K562 (cell line): ENCODE results near the gene DLX6. TPM values are rescaled to one million over a fixed set of nuclear protein-coding genes. Genes with fewer than 3 reads are reported as not detected.

Experiments
- ATAC-seq: fragments of 200-7000 bp; cut with Tn5 transposase; 3 replicates; pipeline ENCODE4 v1.9.1; 2020; ENCODE audit warnings: moderate library complexity
- BruUV-seq: library from RNA; stranded (reverse); fragments of 400-500 nt; replicated peaks from 2 replicates; lab custom pipeline; 2021; lab: Mats Ljungman, UMichigan
- CTCF ChIA-PET: fragments of 300-600 bp; formaldehyde crosslinking; extraction: SDS; loops from one replicate; lab custom pipeline; 2021; ENCODE audit warnings: low intra/inter-chr PET ratio; lab: Yijun Ruan, JAX
- POLR2A ChIA-PET: fragments of 300-600, 350-650 bp; sonication (Branson Sonifier 250); formaldehyde crosslinking; extraction: SDS; loops from one replicate; lab custom pipeline; 2021; ENCODE audit warnings: antibody characterized with exemption, inconsistent platforms; lab: Yijun Ruan, JAX
- DNase-seq, 4 experiments: peaks; one replicate each; pipeline versions ENCODE4 v3.0.0 to v3.0.0-alpha.2; 2011 to 2018; ENCODE audit warnings: low spot score in 3 of 4, mixed read lengths in 3 of 4; ENCODE audit errors: extremely low read depth in 1 of 4
- FAIRE-seq: peaks from 2 replicates; lab custom pipeline; 2011; peaks lifted over from hg19 to GRCh38; lab: Jason Lieb, UNC
- H2AFZ ChIP-seq: 2 replicates; pipeline ENCODE4 v1.6.0; 2011; ENCODE audit warnings: low read depth, low read length, control low read depth, inconsistent platforms
- H3K27ac ChIP-seq: fragments of 200-600 bp; 3 replicates; pipeline ENCODE4 v1.8.0; 2011; ENCODE audit warnings: low read depth, mild to moderate bottlenecking, control low read depth, inconsistent platforms, low read length, moderate library complexity, mixed read lengths; ENCODE audit errors: extremely low read depth
- H3K27me3 ChIP-seq, 2 experiments: fragments of 300-600 bp in 1 of 2; 2 replicates in 1 of 2; 3 replicates in 1 of 2; pipeline versions ENCODE4 v1.6.0 to v1.8.0; 2011; ENCODE audit warnings: inconsistent platforms in 2 of 2, low read length in 2 of 2, mild to moderate bottlenecking in 1 of 2, mixed read lengths in 1 of 2, moderate library complexity in 1 of 2; ENCODE audit not compliant: control insufficient read depth in 2 of 2, insufficient read depth in 2 of 2
- H3K36me3 ChIP-seq: fragments of 300-600 bp; 3 replicates; pipeline ENCODE4 v1.8.0; 2011; ENCODE audit warnings: mild to moderate bottlenecking, low read length, inconsistent platforms; ENCODE audit not compliant: control insufficient read depth, insufficient read depth
- H3K4me1 ChIP-seq, 2 experiments: fragments of 200-600 bp in 1 of 2; replicated peaks in 1 of 2; 2 replicates in 1 of 2; 3 replicates in 1 of 2; pipeline versions ENCODE4 v1.5.1 to v1.8.0; 2011; ENCODE audit warnings: inconsistent platforms in 2 of 2, low read length in 2 of 2, mild to moderate bottlenecking in 1 of 2, mixed read lengths in 1 of 2, moderate library complexity in 1 of 2; ENCODE audit not compliant: control insufficient read depth in 2 of 2, insufficient read depth in 2 of 2
- H3K4me2 ChIP-seq: 2 replicates; pipeline ENCODE4 v1.6.1; 2011; ENCODE audit warnings: low read length, control low read depth, inconsistent platforms, mixed read lengths; ENCODE audit not compliant: insufficient read depth
- H3K4me3 ChIP-seq: fragments of 200-600 bp; sonication (generic), shearing (Covaris generic); 2 replicates; pipeline ENCODE4 v1.5.1; 2016; ENCODE audit warnings: control low read depth, inconsistent platforms
- H3K79me2 ChIP-seq: fragments of 200-600 bp; 3 replicates; pipeline ENCODE4 v1.8.0; 2011; ENCODE audit warnings: low read length, inconsistent platforms; ENCODE audit not compliant: control insufficient read depth, insufficient read depth
- H3K9ac ChIP-seq, 2 experiments: 2 replicates each; pipeline versions ENCODE4 v1.6.0 to v1.6.1; 2011; ENCODE audit warnings: low read depth in 2 of 2, low read length in 2 of 2, control low read depth in 1 of 2, inconsistent platforms in 1 of 2, mild to moderate bottlenecking in 1 of 2, mixed read lengths in 1 of 2; ENCODE audit not compliant: insufficient read depth in 1 of 2
- H3K9me1 ChIP-seq: one replicate; pipeline ENCODE4 v1.6.0; 2011; ENCODE audit warnings: inconsistent platforms, mild to moderate bottlenecking, low read length, moderate library complexity; ENCODE audit not compliant: control insufficient read depth, insufficient read depth
- H3K9me3 ChIP-seq: replicated peaks from 2 replicates; pipeline ENCODE4 v1.5.1; 2011; ENCODE audit warnings: low read depth, low read length, inconsistent platforms; ENCODE audit not compliant: control insufficient read depth, insufficient read depth
- H4K20me1 ChIP-seq: replicated peaks from 2 replicates; pipeline ENCODE4 v1.6.1; 2011; ENCODE audit warnings: low read length, inconsistent platforms, mixed read lengths; ENCODE audit not compliant: control insufficient read depth, insufficient read depth
- CHCHD3 ChIP-seq: fragments of 250-450 bp; sonication (Bioruptor Pico); IDR thresholded peaks from 2 replicates; pipeline ENCODE4 v2.1.2; 2022; ENCODE audit warnings: mild to moderate bottlenecking
- HDAC8 ChIP-seq: fragments of 450-650 bp; IDR thresholded peaks from 2 replicates; pipeline ENCODE4 v1.6.1; 2016; ENCODE audit warnings: mild to moderate bottlenecking, missing genetic modification characterization, moderate library complexity, missing compliant biosample characterization
- JUNB ChIP-seq: fragments of 450-650 bp; formaldehyde crosslinking; conservative IDR thresholded peaks from 2 replicates; pipeline ENCODE4 v1.4.0; 2020; ENCODE audit warnings: mild to moderate bottlenecking
- MAFK ChIP-seq: IDR thresholded peaks from 2 replicates; pipeline ENCODE4 v1.6.1; 2011; ENCODE audit warnings: low read length, improper control_type of control experiment
- MEF2D ChIP-seq: conservative IDR thresholded peaks from 2 replicates; pipeline ENCODE4 v1.6.1; 2016; ENCODE audit warnings: low read depth, missing genetic modification characterization, missing compliant biosample characterization
- MXI1 ChIP-seq: IDR thresholded peaks from 2 replicates; pipeline ENCODE4 v1.6.1; 2011; ENCODE audit warnings: low read depth, mild to moderate bottlenecking, improper control_type of control experiment, low read length
- NR1H2 ChIP-seq: sonication (generic); formaldehyde crosslinking; IDR thresholded peaks from 2 replicates; pipeline ENCODE4 v1.4.0; 2020; ENCODE audit warnings: mild to moderate bottlenecking, missing genetic modification reagents
- NRF1 ChIP-seq, 2 experiments: fragments of 450-650 bp; IDR thresholded peaks in 1 of 2; conservative IDR thresholded peaks in 1 of 2; 2 replicates each; pipeline ENCODE4 v1.6.1; 2014; ENCODE audit warnings: mild to moderate bottlenecking in 2 of 2
- SMAD4 ChIP-seq: fragments of 250-450 bp; sonication (Bioruptor Pico); conservative IDR thresholded peaks from 2 replicates; pipeline ENCODE4 v1.8.0; 2021; ENCODE audit warnings: inconsistent platforms, mild to moderate bottlenecking, moderate library complexity
- SMARCB1 ChIP-seq: IDR thresholded peaks from 2 replicates; pipeline ENCODE4 v1.6.1; 2011; ENCODE audit warnings: improper control_type of control experiment, low read depth; ENCODE audit not compliant: insufficient read length
- SMARCC2 ChIP-seq: fragments of 450-650 bp; IDR thresholded peaks from 2 replicates; pipeline ENCODE4 v1.6.1; 2017; ENCODE audit warnings: antibody characterized with exemption, moderate library complexity, mild to moderate bottlenecking, low read depth
- TSHZ1 ChIP-seq: fragments of 250-450 bp; sonication (Bioruptor Pico); IDR thresholded peaks from 2 replicates; pipeline ENCODE4 v1.4.0; 2020; ENCODE audit warnings: mild to moderate bottlenecking, moderate library complexity
- ZEB2 ChIP-seq: fragments of 450-650 bp; IDR thresholded peaks from 2 replicates; pipeline ENCODE4 v1.6.1; 2016
- ZNF655 ChIP-seq: fragments of 250-450 bp; sonication (Bioruptor Pico); IDR thresholded peaks from 2 replicates; pipeline ENCODE4 v1.5.0; 2021
- ZNF699 ChIP-seq: fragments of 250-450 bp; sonication (Bioruptor Pico); IDR thresholded peaks from 2 replicates; pipeline ENCODE4 v1.8.0; 2021; ENCODE audit warnings: mild to moderate bottlenecking, moderate library complexity; ENCODE audit not compliant: insufficient replicate concordance
- WGBS: fragments of 100-300 bp; shearing (Covaris generic); methylation state at CpG from one replicate; pipeline ENCODE4 v1.1.6; 2016; ENCODE audit warnings: low coverage, mixed read lengths; ENCODE audit not compliant: insufficient coverage; ENCODE audit errors: missing lambda C conversion rate; 5-methylcytosine and 5-hydroxymethylcytosine counted together
- in situ Hi-C: fragments of 300-500 bp; cut with MboI; formaldehyde crosslinking; loops from 4 replicates; pipeline ENCODE4 v1.15.0; 2018; ENCODE audit warnings: inconsistent platforms, mixed read lengths
- intact Hi-C: fragments of 100-400 bp; cut with micrococcal nuclease; formaldehyde crosslinking; loops from 2 replicates; pipeline ENCODE4 v1.14.2; 2022
- polyA plus RNA-seq, 8 experiments: library from polyadenylated mRNA; depleted of rRNA in 4 of 8; stranded (reverse) in 5 of 8; unstranded in 3 of 8; fragments of >200 nt; fragmentation: Nextera tagmentation in 2 of 8; fragmentation: Illumina TruSeq in 1 of 8; extraction: Ambion mirVana in 2 of 8; extraction: Trizol in 1 of 8; gene quantifications; 2 replicates each; pipeline versions ENCODE4 v1.2.1 to v1.2.3, GENCODE V29; 2011 to 2014; ENCODE audit warnings: inconsistent platforms in 1 of 8, missing spikeins in 1 of 8
- total RNA-seq, 7 experiments: library from RNA; depleted of rRNA in 6 of 7; stranded (reverse); fragments of >200 nt in 6 of 7; fragmentation: Illumina TruSeq in 2 of 7; extraction: Trizol in 2 of 7; gene quantifications; 2 replicates each; pipeline versions ENCODE4 v1.2.1 to v1.2.3, GENCODE V29; 2011 to 2021; ENCODE audit warnings: low replicate concordance in 1 of 7

Gene DLX6
- total and polyA plus RNA-seq, 9 of the 15 experiments (the other 6 are each of a cell fraction or from before 2014, with no cell fraction given), result not detected

GRCh38 chr7:97018126-97018601 lies 12.8 kb downstream of the DLX6 start (continued):
- TF ChIP-seq ZNF699 (CRISPR knock-in tag) (no peak), SMARCC2 (no peak), SMAD4 (CRISPR knock-in tag) (no peak), CHCHD3 (CRISPR knock-in tag) (no peak), TSHZ1 (CRISPR knock-in tag) (no peak)

DNA sequence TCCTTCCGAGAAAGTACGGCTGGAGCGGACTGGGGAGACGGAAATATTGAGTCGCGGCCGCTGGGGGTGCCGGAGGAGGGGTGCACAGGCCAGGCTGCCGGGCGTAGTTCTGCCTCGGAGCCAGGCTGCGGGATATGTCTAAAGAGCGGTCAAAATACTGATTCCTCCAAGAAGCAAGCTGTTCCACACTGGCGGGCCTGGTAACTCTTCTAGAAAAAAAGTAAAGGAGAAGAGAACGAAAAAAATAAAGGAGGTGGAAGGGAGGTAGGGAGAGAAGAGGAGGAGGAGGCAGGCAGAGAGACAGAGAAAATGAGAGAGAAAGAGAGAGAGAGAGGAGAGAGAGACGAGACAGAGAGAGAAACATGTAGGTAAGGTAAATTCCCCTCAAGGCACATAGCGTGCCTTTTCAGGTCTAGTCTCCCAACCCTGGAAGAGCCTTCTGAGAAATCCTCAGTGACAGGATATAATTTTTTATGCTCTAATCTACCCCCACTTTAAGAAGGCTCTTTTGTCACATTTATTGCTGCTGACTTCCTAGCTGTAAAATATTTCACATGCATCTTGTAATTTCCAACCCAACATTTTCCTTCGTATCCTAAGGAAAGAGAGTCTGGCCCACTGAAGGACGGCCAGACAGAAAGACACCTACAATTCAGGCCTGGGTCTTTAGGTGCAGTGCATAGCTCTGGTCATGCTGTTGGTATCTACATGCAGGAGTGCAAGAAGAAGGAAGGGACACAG lies 13.6 kb downstream of the DLX6 start:
- in situ Hi-C loops (no loop called here), intact Hi-C loops (no loop called here)
- peaks cover 0 to 19% of the 10 kb centered on the region in 2 experiments; a peak in 1 of 5 replicates for H3K4me1 ChIP-seq
- H3K79me2 ChIP-seq, result no peaks in the 10 kb centered on the region
- H3K9ac ChIP-seq, result no peak overlapping the region
- H3K27ac ChIP-seq, result no peak overlapping the region
- no TSS peak for BruUV-seq
- no peaks in the 10 kb centered on the region for H3K9me1 ChIP-seq
- WGBS, result 3% methylated on average over 18 of the region's 19 CpGs
- CTCF ChIA-PET, result no interaction called here
- TF ChIP-seq ZEB2 (no peak), MEF2D (tag) (no peak), JUNB (CRISPR knock-in tag) (no peak), MXI1 (no peak), MAFK (no peak), HDAC8 (tag) (no peak), SMARCB1 (no peak), NR1H2 (CRISPR knock-in tag) (no peak), NRF1 (conservative IDR thresholded peaks at IDR 0.05 in 1 of 2, IDR thresholded peaks at IDR 0.05 in 1 of 2) (no peak), ZNF655 (no peak)
- no peaks in the 10 kb centered on the region for H4K20me1 ChIP-seq
- no peak overlapping the region for H3K4me3 ChIP-seq
- no peaks in the 10 kb centered on the region for H3K9me3 ChIP-seq
- DNase-seq (no peak), ATAC-seq (no peak), FAIRE-seq (no peak)
- no peak overlapping the region for H2AFZ ChIP-seq
- H3K4me2 ChIP-seq, result no peak overlapping the region
- H3K36me3 ChIP-seq, result no peaks in the 10 kb centered on the region
- peaks cover 74 to 81% of the 10 kb centered on the region in 2 experiments for H3K27me3 ChIP-seq
- POLR2A ChIA-PET, result no interaction called here
